Mammary microvascular endothelial cell (primary cell): ENCODE measurements around the gene TOMM7. TPM values are rescaled to one million over a fixed set of nuclear protein-coding genes. Genes with fewer than 3 reads are reported as not detected.

Experiments used
- total RNA-seq: library from RNA; depleted of rRNA; stranded (reverse); fragments of >200 nt; gene quantifications from 2 replicates; pipeline ENCODE4 v1.2.3, GENCODE V29; 2015

Gene TOMM7
- total RNA-seq: 85.7 and 106 TPM in 2 replicates

DNA sequence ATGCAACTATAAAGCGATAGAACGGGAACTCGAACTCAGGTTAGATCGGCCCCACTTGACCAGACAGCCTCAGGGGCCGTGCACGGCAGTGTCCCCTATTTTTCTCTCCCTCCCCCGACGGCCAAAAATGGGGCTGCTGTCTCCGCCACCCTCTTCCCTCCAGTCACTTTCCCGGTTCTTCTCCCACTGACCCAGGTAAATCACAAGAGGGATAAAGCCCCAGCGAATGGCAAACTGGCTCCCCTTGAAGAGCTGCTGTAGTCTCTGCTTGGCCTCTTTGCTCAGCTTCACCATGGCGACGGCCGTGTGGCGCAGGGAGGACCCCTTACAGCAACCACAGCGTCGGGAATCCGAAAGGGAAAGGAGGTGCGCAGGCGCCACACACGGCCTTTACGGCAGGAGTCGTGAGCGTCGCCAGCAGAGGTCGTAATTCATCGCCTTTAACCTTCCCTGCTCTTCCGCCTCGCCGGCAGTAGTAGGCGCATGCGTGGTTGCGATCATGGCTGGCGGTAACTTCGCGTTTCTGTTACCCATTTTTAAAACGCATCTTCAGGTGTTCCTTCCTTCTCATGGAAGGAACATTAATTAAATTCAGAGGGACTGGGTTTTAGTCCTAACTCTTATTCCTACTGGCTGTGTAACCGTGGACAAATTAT is at the start of gene TOMM7:
Gene TOMM7, minus strand, starts transcription at position 364 of the 656 bp plus-strand sequence. Its CDS starts 70 bp downstream, at position 294.

Other genes with a start within 250 kb of the TOMM7 start
- gene IL6, start 95.6 kb downstream of the TOMM7 start, total RNA-seq: 10.2 and 11.0 TPM in 2 replicates
- 64.3 and 80.9 TPM in 2 replicates for gene HYCC1, start 191.3 kb upstream of the TOMM7 start, total RNA-seq